MCF 10A (cell line): ENCODE measurements around the gene TELO2. TPM values are rescaled to one million over a fixed set of nuclear protein-coding genes. Genes with fewer than 3 reads are reported as not detected.

Experiments
- Bru-seq: library from RNA; stranded (reverse); fragments of 400-500 nt; gene quantifications from one replicate; lab custom pipeline; 2021; lab: Mats Ljungman, UMichigan
- BruChase-seq, 2 experiments: library from RNA; stranded (reverse); fragments of 400-500 nt; gene quantifications; one replicate each; lab custom pipeline; 2021; lab: Mats Ljungman, UMichigan
- BruUV-seq: library from RNA; stranded (reverse); fragments of 400-500 nt; replicated peaks from 2 replicates; lab custom pipeline; 2021; lab: Mats Ljungman, UMichigan
- CTCF ChIA-PET: fragments of 300-600 bp; sonication (Branson Sonifier 250); formaldehyde crosslinking; extraction: SDS; loops from one replicate; lab custom pipeline; 2021; ENCODE audit warnings: antibody characterized with exemption, inconsistent platforms; lab: Yijun Ruan, JAX
- POLR2A ChIA-PET: fragments of 300-600, 350-650 bp; sonication (Branson Sonifier 250); formaldehyde crosslinking; extraction: SDS; loops from one replicate; lab custom pipeline; 2020; ENCODE audit warnings: antibody characterized with exemption, inconsistent platforms; lab: Yijun Ruan, JAX
- DNase-seq: peaks from one replicate; pipeline ENCODE4 v3.0.0-alpha.2; 2018; ENCODE audit not compliant: unreplicated experiment
- H3K27ac Mint-ChIP-seq: one replicate; pipeline ENCODE4 v1.8.0; 2022; ENCODE audit warnings: mild to moderate bottlenecking, low read depth, mixed read lengths; ENCODE audit not compliant: unreplicated experiment
- H3K27me3 Mint-ChIP-seq: one replicate; pipeline ENCODE4 v1.8.0; 2022; ENCODE audit warnings: mixed read lengths; ENCODE audit not compliant: insufficient read depth, unreplicated experiment
- H3K36me3 Mint-ChIP-seq: one replicate; pipeline ENCODE4 v1.8.0; 2022; ENCODE audit warnings: mild to moderate bottlenecking, moderate library complexity, mixed read lengths; ENCODE audit not compliant: insufficient read depth, unreplicated experiment
- H3K4me1 Mint-ChIP-seq: one replicate; pipeline ENCODE4 v1.8.0; 2022; ENCODE audit warnings: mixed read lengths; ENCODE audit not compliant: insufficient read depth, unreplicated experiment
- H3K4me3 Mint-ChIP-seq: one replicate; pipeline ENCODE4 v1.8.0; 2022; ENCODE audit warnings: mild to moderate bottlenecking, moderate library complexity, mixed read lengths; ENCODE audit not compliant: unreplicated experiment
- H3K9me3 Mint-ChIP-seq: one replicate; pipeline ENCODE4 v1.8.0; 2022; ENCODE audit warnings: mixed read lengths; ENCODE audit not compliant: unreplicated experiment
- CTCF ChIP-seq: fragments of 200-600 bp; IDR thresholded peaks from one replicate; pipeline ENCODE4 v1.8.0; 2022; ENCODE audit warnings: antibody characterized with exemption, mild to moderate bottlenecking; ENCODE audit not compliant: unreplicated experiment
- intact Hi-C: fragments of 100-400 bp; cut with micrococcal nuclease; formaldehyde crosslinking; loops from 2 replicates; pipeline ENCODE4 v1.14.1; 2022
- long read RNA-seq: library from polyadenylated mRNA; stranded (forward); transcript quantifications from one replicate; pipeline ENCODE4 v2.0.0, GENCODE V29; 2022
- total RNA-seq: library from RNA; stranded (reverse); gene quantifications from 2 replicates; pipeline ENCODE4 v1.2.3, GENCODE V29; 2022

TELO2 gene
- total RNA-seq (27.7 and 31.3 TPM in 2 replicates), Bru-seq, nascent RNA (percentile 40 among the genes with signal in this experiment), BruChase-seq, experiment 1, labeled RNA remaining after a 6-hour chase (percentile 44 among the genes with signal in this experiment), BruChase-seq, experiment 2, labeled RNA remaining after a 2-hour chase (percentile 41 among the genes with signal in this experiment)
- long read RNA-seq, transcript TELO2-201 (21 exons, 3,314 nt) = major isoform, 12 of 57 reads
- long read RNA-seq, partial matches to known transcripts = 13 of 57 reads
- long read RNA-seq, other reads (novel, unspliced or antisense) = 31 of 57 reads

- no TSS peak for BruUV-seq
- POLR2A ChIA-PET = interaction anchor here (1.0 to 2.2 kb wide), 7 partner anchors 11 to 185 kb away, joined by 3 to 10 read pairs (median 4); partner anchors contain the start of genes IFT140, JPT2 and UQCC4
- CTCF ChIA-PET = no interaction called here
Measured at GRCh38 chr16:1492923-1493745, at the start of gene TELO2. TSS of gene TELO2 (plus strand) at chr16:1493360. CDS start at chr16:1494282, 922 bp downstream.

GRCh38 chr16:1443403-1443973 is 49.7 kb upstream of the TELO2 start:
- no peaks in the 10 kb centered on the region for H3K27me3 Mint-ChIP-seq
- H3K9me3 Mint-ChIP-seq = no peaks in the 10 kb centered on the region
- no peak for TF ChIP-seq CTCF
- ChIA-PET CTCF (interaction anchor here (0.6 kb wide), 1 partner anchor 299 kb away, joined by 3 read pairs; no protein-coding TSS in a partner anchor), POLR2A (no interaction called here)
- intact Hi-C loops = no loop called here
- no TSS peak for BruUV-seq
- no peak overlapping the region for H3K27ac Mint-ChIP-seq
- DNase-seq = no peak
- no peaks in the 10 kb centered on the region for H3K36me3 Mint-ChIP-seq
- no peak overlapping the region for H3K4me3 Mint-ChIP-seq
- no peaks in the 10 kb centered on the region for H3K4me1 Mint-ChIP-seq

More at GRCh38 chr16:1492923-1493745, at the start of gene TELO2:
- DNase-seq = peak; percentile 72
- TF ChIP-seq CTCF = no peak
- H3K9me3 Mint-ChIP-seq = no peaks in the 10 kb centered on the region
- peak within 1 kb of the TSS; percentile 90 for H3K27ac Mint-ChIP-seq
- peaks cover 7% of the 10 kb centered on the region for H3K36me3 Mint-ChIP-seq
- peak within 1 kb of the TSS; percentile 78 for H3K4me3 Mint-ChIP-seq
- no peaks in the 10 kb centered on the region for H3K27me3 Mint-ChIP-seq
- H3K4me1 Mint-ChIP-seq = no peaks in the 10 kb centered on the region
- intact Hi-C loops = no loop called here

- H3K4me1 Mint-ChIP-seq = no peaks in the 10 kb centered on the region
- CTCF ChIA-PET = no interaction called here
- DNase-seq = no peak
- intact Hi-C loops = no loop called here
- no peak within 1 kb of the TSS for H3K27ac Mint-ChIP-seq
- no peaks in the 10 kb centered on the region for H3K9me3 Mint-ChIP-seq
- no peaks in the 10 kb centered on the region for H3K36me3 Mint-ChIP-seq
- no TSS peak for BruUV-seq
- no peaks in the 10 kb centered on the region for H3K27me3 Mint-ChIP-seq
- POLR2A ChIA-PET = no interaction called here
- H3K4me3 Mint-ChIP-seq = no peak within 1 kb of the TSS
- no peak for TF ChIP-seq CTCF
Measured at GRCh38 chr16:1443980-1444729, 49.0 kb upstream of the TELO2 start, which contains the start of gene CCDC154. TSS of gene CCDC154 (minus strand) at chr16:1444556. CDS start at chr16:1444322, 234 bp downstream.
